Hepatocyte (in vitro differentiated cells): ENCODE data around the gene MPIG6B. TPM values are rescaled to one million over a fixed set of nuclear protein-coding genes. Genes with fewer than 3 reads are reported as not detected.

Experiments
- DNase-seq: peaks from one replicate; pipeline ENCODE4 v3.0.0-alpha.2; 2016; ENCODE audit warnings: low spot score
- H2AFZ ChIP-seq: fragments of 200-600 bp; sonication (generic); 2 replicates; pipeline ENCODE4 v1.6.0; 2016; ENCODE audit warnings: antibody characterized with exemption, mild to moderate bottlenecking
- H3K27ac ChIP-seq: fragments of 200-600 bp; sonication (generic); 2 replicates; pipeline ENCODE4 v1.5.1; 2016; ENCODE audit warnings: mild to moderate bottlenecking
- H3K27me3 ChIP-seq: fragments of 200-600 bp; sonication (generic); 2 replicates; pipeline ENCODE4 v1.6.1; 2016
- H3K36me3 ChIP-seq: fragments of 200-600 bp; sonication (generic); replicated peaks from 2 replicates; pipeline ENCODE4 v1.5.1; 2016; ENCODE audit warnings: low read depth; ENCODE audit not compliant: insufficient read depth
- H3K4me1 ChIP-seq: fragments of 200-600 bp; sonication (generic); 2 replicates; pipeline ENCODE4 v1.5.1; 2016; ENCODE audit warnings: mild to moderate bottlenecking, moderate library complexity; ENCODE audit not compliant: insufficient read depth
- H3K4me2 ChIP-seq: fragments of 200-600 bp; sonication (generic); 2 replicates; pipeline ENCODE4 v1.6.0; 2016
- H3K4me3 ChIP-seq: fragments of 200-600 bp; sonication (generic); 2 replicates; pipeline ENCODE4 v1.5.1; 2016; ENCODE audit warnings: mild to moderate bottlenecking
- H3K79me2 ChIP-seq: fragments of 200-600 bp; sonication (generic); 2 replicates; pipeline ENCODE4 v1.6.0; 2017; ENCODE audit warnings: mild to moderate bottlenecking
- H3K9me2 ChIP-seq: fragments of 200-600 bp; sonication (generic); replicated peaks from 2 replicates; pipeline ENCODE4 v1.6.0; 2017; ENCODE audit warnings: mild to moderate bottlenecking; ENCODE audit not compliant: insufficient read depth
- H3K9me3 ChIP-seq: fragments of 200-600 bp; sonication (generic); 2 replicates; pipeline ENCODE4 v1.5.1; 2016; ENCODE audit warnings: low read depth, mild to moderate bottlenecking
- H4K20me1 ChIP-seq: fragments of 200-600 bp; sonication (generic); 2 replicates; pipeline ENCODE4 v1.6.0; 2016; ENCODE audit warnings: mild to moderate bottlenecking; ENCODE audit not compliant: insufficient read depth, poor library complexity, severe bottlenecking
- CTCF ChIP-seq: fragments of 200-600 bp; sonication (generic); IDR thresholded peaks from 2 replicates; pipeline ENCODE4 v1.5.1; 2016; ENCODE audit warnings: antibody characterized with exemption, mild to moderate bottlenecking; ENCODE audit not compliant: poor library complexity
- EZH2 ChIP-seq: fragments of 200-600 bp; sonication (generic); IDR thresholded peaks from 2 replicates; pipeline ENCODE4 v1.6.1; 2016; ENCODE audit warnings: antibody characterized with exemption, mild to moderate bottlenecking, borderline replicate concordance
- EZH2phosphoT487 ChIP-seq: fragments of 200-600 bp; sonication (generic); IDR thresholded peaks from one replicate; pipeline ENCODE4 v1.6.1; 2018; ENCODE audit warnings: antibody characterized with exemption, mild to moderate bottlenecking, low read depth, moderate library complexity; ENCODE audit not compliant: unreplicated experiment, severe bottlenecking
- WGBS: methylation state at CpG from one replicate; pipeline ENCODE4 v1.1.6; 2016; ENCODE audit warnings: low lambda C conversion rate; ENCODE audit errors: missing lambda C conversion rate; 5-methylcytosine and 5-hydroxymethylcytosine counted together
- polyA plus RNA-seq: library from polyadenylated mRNA; unstranded; fragments of >200 nt; fragmentation: Nextera tagmentation; extraction: Ambion mirVana; gene quantifications from 2 replicates; pipeline ENCODE4 v1.2.1, GENCODE V29; 2016
- total RNA-seq: library from RNA; depleted of rRNA; stranded (reverse); fragments of >200 nt; gene quantifications from 2 replicates; pipeline ENCODE4 v1.2.3, GENCODE V29; 2014

Gene MPIG6B
- total and polyA plus RNA-seq, 2 experiments from 2014 or later: not detected

GRCh38 chr6:31740397-31741223, 17.4 kb downstream of the MPIG6B start:
- Histone ChIP-seq H3K4me3 (peak overlapping the region; percentile 20), H3K27me3 (no peaks in the 10 kb centered on the region), H3K4me1 (peaks cover 30% of the 10 kb centered on the region), H3K9me2 (no peaks in the 10 kb centered on the region), H3K4me2 (peak overlapping the region; percentile 83), H4K20me1 (no peaks in the 10 kb centered on the region), H3K9me3 (no peaks in the 10 kb centered on the region), H3K79me2 (peaks cover 12% of the 10 kb centered on the region), H3K36me3 (no peaks in the 10 kb centered on the region), H2AFZ (peak overlapping the region; percentile 30), H3K27ac (peak overlapping the region; percentile 94)
- TF ChIP-seq CTCF (no peak), EZH2 (no peak)
- DNase-seq: no peak
- 47% methylated on average over 29 of the region's 29 CpGs for WGBS

- Histone ChIP-seq H3K9me2 (no peaks in the 10 kb centered on the region), H3K4me1 (peaks cover 27% of the 10 kb centered on the region), H3K4me3 (no peak overlapping the region), H3K36me3 (no peaks in the 10 kb centered on the region), H3K9me3 (no peaks in the 10 kb centered on the region), H2AFZ (no peak overlapping the region), H3K4me2 (no peak overlapping the region), H3K79me2 (peaks cover 2% of the 10 kb centered on the region), H3K27me3 (no peaks in the 10 kb centered on the region), H4K20me1 (no peaks in the 10 kb centered on the region), H3K27ac (no peak overlapping the region)
- TF ChIP-seq EZH2 (no peak), CTCF (no peak)
- no peak for DNase-seq
- 94% methylated on average over 2 of the region's 2 CpGs for WGBS
These were observed 18.6 kb downstream of the MPIG6B start for GRCh38 chr6:31741815-31742214.

GRCh38 chr6:31742894-31743293, 19.7 kb downstream of the MPIG6B start:
- Histone ChIP-seq H3K4me2 (no peak overlapping the region), H2AFZ (no peak overlapping the region), H3K4me1 (peaks cover 16% of the 10 kb centered on the region), H3K9me2 (no peaks in the 10 kb centered on the region), H3K4me3 (no peak overlapping the region), H3K79me2 (no peaks in the 10 kb centered on the region), H3K27me3 (no peaks in the 10 kb centered on the region), H3K27ac (no peak overlapping the region), H3K9me3 (no peaks in the 10 kb centered on the region), H3K36me3 (no peaks in the 10 kb centered on the region), H4K20me1 (no peaks in the 10 kb centered on the region)
- WGBS: 97% methylated on average over 3 of the region's 3 CpGs
- no peak for DNase-seq
- no peak for TF ChIP-seq EZH2phosphoT487
- TF ChIP-seq EZH2: no peak
- TF ChIP-seq CTCF: no peak
